Transverse colon (tissue), 4 donors: ENCODE measurements around the gene KAT2A. TPM values are rescaled to one million over a fixed set of nuclear protein-coding genes. Genes with fewer than 3 reads are reported as not detected.

Experiments used
- DNase-seq: peaks from one replicate; pipeline ENCODE4 v3.0.0-alpha.2; 2019
- H3K27ac ChIP-seq, 4 donors: fragments of 200-600 bp; sonication (generic); 2 replicates each; pipeline ENCODE4 v1.5.1; 2016 to 2018; ENCODE audit warnings: inconsistent platforms in 4 of 4
- H3K27me3 ChIP-seq: fragments of 200-600 bp; sonication (generic); 2 replicates; pipeline ENCODE4 v1.5.1; 2017; ENCODE audit warnings: inconsistent platforms
- H3K36me3 ChIP-seq, 4 donors: fragments of 200-600 bp; sonication (generic); 2 replicates each; pipeline ENCODE4 v1.5.1; 2017 to 2019; ENCODE audit warnings: inconsistent platforms in 4 of 4
- H3K4me1 ChIP-seq, 4 donors: fragments of 200-600 bp; sonication (generic); 2 replicates each; pipeline ENCODE4 v1.5.1; 2017 to 2020; ENCODE audit warnings: inconsistent platforms in 4 of 4
- H3K4me3 ChIP-seq, 4 donors: fragments of 200-600 bp; sonication (generic); 1 replicate in 1 of 4; 2 replicates in 3 of 4; pipeline versions ENCODE4 v1.5.1 to v1.6.1; 2017 to 2019; ENCODE audit warnings: inconsistent platforms in 4 of 4
- H3K9me3 ChIP-seq, 2 donors: fragments of 200-600 bp; sonication (generic); 2 replicates each; pipeline ENCODE4 v1.5.1; 2017 to 2019; ENCODE audit warnings: inconsistent platforms in 2 of 2
- CTCF ChIP-seq, 5 experiments: fragments of 200-600 bp in 3 of 5; fragments of 450-650 bp in 2 of 5; sonication (generic) in 3 of 5; IDR thresholded peaks; 1 replicate in 2 of 5; 2 replicates in 3 of 5; pipeline ENCODE4 v1.5.1; 2016 to 2017; ENCODE audit warnings: antibody characterized with exemption in 5 of 5, inconsistent platforms in 3 of 5, mild to moderate bottlenecking in 2 of 5, moderate library complexity in 1 of 5
- EP300 ChIP-seq: sonication (generic); formaldehyde crosslinking; IDR thresholded peaks from one replicate; pipeline ENCODE4 v1.6.1; 2017; ENCODE audit warnings: antibody characterized with exemption, low read depth
- POLR2A ChIP-seq: fragments of 450-650 bp; IDR thresholded peaks from one replicate; pipeline ENCODE4 v1.6.1; 2016; ENCODE audit warnings: antibody characterized with exemption, mild to moderate bottlenecking, moderate library complexity
- POLR2AphosphoS5 ChIP-seq, 3 donors: sonication (generic); formaldehyde crosslinking; IDR thresholded peaks; one replicate each; pipeline ENCODE4 v1.6.1; 2016; ENCODE audit warnings: antibody characterized with exemption in 3 of 3
- WGBS, 2 donors: methylation state at CpG; one replicate each; pipeline ENCODE4 v1.1.5; 2018; ENCODE audit warnings: low coverage in 1 of 2; 5-methylcytosine and 5-hydroxymethylcytosine counted together
- in situ Hi-C, 4 donors: fragments of 200-750 bp; cut with MboI; loops; one replicate each; pipeline versions ENCODE4 v1.15.0 to v1.15.1; 2017; ENCODE audit warnings: low sequenced_read_pairs in 3 of 4, low pct_ligation_motif_present in 1 of 4, low pct_unique_long_range_greater_than_20kb in 1 of 4
- intact Hi-C: fragments of 100-400 bp; cut with DNase I; formaldehyde crosslinking; loops from one replicate; pipeline ENCODE4 v1.15.1; 2023; ENCODE audit warnings: low total_unique reads
- total RNA-seq, 4 donors: library from RNA; depleted of rRNA; stranded (reverse); fragments of >200 nt; gene quantifications; one replicate each; pipeline ENCODE4 v1.1.0, GENCODE V29; 2016

Gene KAT2A
- total RNA-seq, 4 donors from 2014 or later = 16.9 to 154 (median 48.9) TPM

GRCh38 chr17:42118545-42118944, 2.6 kb downstream of the KAT2A start:
- TF ChIP-seq POLR2A (no peak), CTCF (IDR thresholded peaks at IDR 0.05) (peak; percentile 19 to 45 (median 31)), POLR2AphosphoS5 (IDR thresholded peaks at IDR 0.05) (no peak), EP300 (no peak)
- no peak overlapping the region for H3K27ac ChIP-seq
- in situ Hi-C loops = loop anchor here in 2 of 4 donors (10.0 kb wide), 1 partner anchor 154 kb away; the partner anchor contains the start of gene CNP (in 2 of the 2)
- no peaks in the 10 kb centered on the region for H3K9me3 ChIP-seq
- WGBS, 2 donors = 67 to 74% methylated on average over 1 to 2 of the region's 2 CpGs
- H3K36me3 ChIP-seq = no peaks in the 10 kb centered on the region
- H3K27me3 ChIP-seq = no peaks in the 10 kb centered on the region
- H3K4me3 ChIP-seq = no peak overlapping the region
- H3K4me1 ChIP-seq = peaks cover 18 to 26% (median 22%) of the 10 kb centered on the region in 4 donors
- no peak for DNase-seq
- intact Hi-C loops = loop anchor here (5.0 kb wide), 2 partner anchors 51 to 156 kb away; no protein-coding TSS in a partner anchor

- Histone ChIP-seq H3K4me1 (peaks cover 21 to 29% (median 25%) of the 10 kb centered on the region in 4 donors), H3K27ac (no peak overlapping the region), H3K36me3 (no peaks in the 10 kb centered on the region), H3K9me3 (no peaks in the 10 kb centered on the region), H3K27me3 (no peaks in the 10 kb centered on the region), H3K4me3 (no peak overlapping the region)
- in situ Hi-C loops (loop anchor here in 2 of 4 donors (10.0 kb wide), 1 partner anchor 153 kb away; the partner anchor contains the start of gene CNP (in 2 of the 2)), intact Hi-C loops (loop anchor here (5.0 kb wide), 2 partner anchors 51 to 156 kb away; no protein-coding TSS in a partner anchor)
- DNase-seq = no peak
- 81% methylated on average over 3 of the region's 4 CpGs; no CpG with 5 or more reads in 1 of the 2 donors for WGBS, 2 donors
- TF ChIP-seq POLR2AphosphoS5 (IDR thresholded peaks at IDR 0.05) (no peak), POLR2A (no peak), EP300 (no peak), CTCF (IDR thresholded peaks at IDR 0.05) (no peak)
Observed at GRCh38 chr17:42118126-42118510, 3.0 kb downstream of the KAT2A start.

DNA sequence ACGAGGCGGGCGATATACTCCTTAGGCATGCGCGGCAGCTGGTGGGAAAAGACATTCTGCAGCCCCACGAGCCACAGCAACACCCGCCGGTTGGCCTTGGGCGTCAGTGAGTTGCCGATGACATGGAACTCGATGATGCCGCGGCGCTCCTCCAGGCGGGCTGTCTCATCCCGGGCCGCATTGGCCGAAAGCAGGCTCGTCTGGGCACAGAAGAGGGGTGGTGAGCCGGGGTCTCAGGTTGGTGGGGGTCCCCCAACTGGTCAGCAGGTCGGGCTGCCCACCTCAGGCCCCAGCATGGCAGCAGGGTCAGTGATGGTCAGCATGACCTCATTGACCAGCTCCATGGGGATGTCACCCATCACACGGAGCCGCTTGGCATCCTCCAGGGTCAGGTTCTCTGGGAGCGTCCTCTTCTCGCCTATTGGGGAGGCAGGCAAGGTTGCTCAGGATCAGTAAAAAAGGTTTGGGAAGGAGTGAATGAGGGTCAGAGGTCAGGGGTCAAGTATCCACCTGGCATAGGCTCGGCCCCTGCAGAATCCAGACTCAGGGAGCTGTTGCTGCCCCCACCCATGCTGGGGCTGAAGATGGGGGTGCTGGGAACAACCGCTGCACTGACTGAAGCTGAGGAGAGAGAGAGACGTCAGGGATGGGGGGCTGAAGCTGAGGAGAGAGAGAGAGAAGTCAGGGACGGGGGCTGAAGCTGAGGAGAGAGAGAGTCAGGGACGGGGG, 3.6 kb downstream of the KAT2A start:
- H3K27me3 ChIP-seq = no peaks in the 10 kb centered on the region
- 80 to 89% methylated on average over 1 to 30 of the region's 30 CpGs for WGBS, 2 donors
- H3K36me3 ChIP-seq = no peaks in the 10 kb centered on the region
- H3K27ac ChIP-seq = no peak overlapping the region
- no peaks in the 10 kb centered on the region for H3K9me3 ChIP-seq
- H3K4me3 ChIP-seq = no peak overlapping the region
- TF ChIP-seq POLR2AphosphoS5 (IDR thresholded peaks at IDR 0.05) (no peak), CTCF (IDR thresholded peaks at IDR 0.05) (no peak), EP300 (no peak), POLR2A (no peak)
- DNase-seq = no peak
- in situ Hi-C loops (loop anchor here in 2 of 4 donors (10.0 kb wide), 1 partner anchor 153 kb away; the partner anchor contains the start of gene CNP (in 2 of the 2)), intact Hi-C loops (loop anchor here (5.0 kb wide), 2 partner anchors 50 to 155 kb away; no protein-coding TSS in a partner anchor)
- peaks cover 26 to 34% (median 28%) of the 10 kb centered on the region in 4 donors for H3K4me1 ChIP-seq

DNA sequence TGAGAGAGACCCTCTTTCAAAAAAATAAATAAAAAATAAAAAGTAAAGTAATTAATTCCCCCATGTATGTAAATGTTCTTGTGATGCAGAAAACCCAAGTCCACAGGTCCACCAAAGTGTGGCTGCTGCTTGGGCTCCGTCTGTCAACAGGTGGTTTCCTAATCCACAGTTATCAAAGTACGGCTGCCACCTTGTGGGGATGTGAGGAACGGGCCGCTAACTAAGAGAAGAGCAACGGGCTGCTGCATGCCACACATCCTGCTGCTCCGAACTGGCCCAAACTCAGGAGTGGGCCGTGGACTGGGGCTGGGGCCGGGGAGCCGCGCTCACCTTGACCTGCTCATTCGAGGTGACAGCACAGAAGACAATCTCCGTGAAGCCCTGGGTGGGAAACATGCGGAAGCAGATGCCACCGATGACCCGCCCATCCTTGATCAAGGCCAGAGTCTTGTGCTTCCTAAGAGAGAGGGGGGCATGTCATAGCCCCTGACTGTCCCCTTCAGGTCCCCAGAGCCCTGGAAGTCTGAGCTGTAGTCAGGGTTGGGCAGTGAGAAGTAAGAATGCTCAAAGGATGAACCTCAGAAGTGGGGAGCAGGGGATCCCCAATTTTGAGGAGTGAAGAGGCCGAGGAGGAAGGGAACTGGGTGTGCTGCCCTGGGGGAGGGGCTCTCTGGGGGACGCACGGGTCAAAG, 4.3 kb downstream of the KAT2A start:
- intact Hi-C loops (loop anchor here (5.0 kb wide), 2 partner anchors 50 to 155 kb away; no protein-coding TSS in a partner anchor), in situ Hi-C loops (loop anchor here in 2 of 4 donors (10.0 kb wide), 1 partner anchor 152 kb away; the partner anchor contains the start of gene CNP (in 2 of the 2))
- Histone ChIP-seq H3K27ac (no peak overlapping the region), H3K27me3 (no peaks in the 10 kb centered on the region), H3K4me3 (no peak overlapping the region), H3K36me3 (no peaks in the 10 kb centered on the region), H3K4me1 (peaks cover 22 to 32% (median 24%) of the 10 kb centered on the region in 4 donors), H3K9me3 (no peaks in the 10 kb centered on the region)
- WGBS, 2 donors = 0 to 32% methylated on average over 1 to 18 of the region's 18 CpGs
- DNase-seq = peak; percentile 90
- TF ChIP-seq POLR2A (no peak), POLR2AphosphoS5 (IDR thresholded peaks at IDR 0.05) (no peak), EP300 (no peak), CTCF (IDR thresholded peaks at IDR 0.05) (peak; percentile 78 to 92 (median 84))
